ENCODE results near the gene CDH2.

The CDH2 gene

GRCh38 chr18:28088477-28088876 is 88.5 kb downstream of the CDH2 start:
- Mint-ChIP-seq H3K27me3 (ENCODE audit: low read depth) (no peaks in the 10 kb centered on the region), H3K9me3 (no peaks in the 10 kb centered on the region), H3K36me3 (ENCODE audit: low read depth) (no peaks in the 10 kb centered on the region), H3K4me1 (peaks cover 30% of the 10 kb centered on the region), H3K27ac (peak overlapping the region; percentile 30 to 57 (median 40)), H3K4me3 (no peak overlapping the region)
- TF ChIP-seq CTCF (IDR thresholded peaks at IDR 0.05; ENCODE audit: unreplicated experiment in 3 of 3): no peak

GRCh38 chr18:28086670-28087552 is 90.0 kb downstream of the CDH2 start:
- H3K27me3 Mint-ChIP-seq (ENCODE audit: low read depth): no peaks in the 10 kb centered on the region
- H3K4me1 Mint-ChIP-seq: peaks cover 30% of the 10 kb centered on the region
- H3K9me3 Mint-ChIP-seq: no peaks in the 10 kb centered on the region
- H3K36me3 Mint-ChIP-seq (ENCODE audit: low read depth): no peaks in the 10 kb centered on the region
- H3K4me3 Mint-ChIP-seq: no peak overlapping the region
- no peak for TF ChIP-seq CTCF (IDR thresholded peaks at IDR 0.05; ENCODE audit: unreplicated experiment in 3 of 3)
- H3K27ac Mint-ChIP-seq: peak overlapping the region; percentile 29 to 80 (median 30)

GRCh38 chr18:28081516-28081915 is 95.4 kb downstream of the CDH2 start:
- Mint-ChIP-seq H3K27me3 (ENCODE audit: low read depth) (no peaks in the 10 kb centered on the region), H3K4me3 (no peak overlapping the region), H3K36me3 (ENCODE audit: low read depth) (no peaks in the 10 kb centered on the region), H3K9me3 (no peaks in the 10 kb centered on the region), H3K4me1 (peaks cover 25% of the 10 kb centered on the region), H3K27ac (no peak overlapping the region)
- no peak for TF ChIP-seq CTCF (IDR thresholded peaks at IDR 0.05; ENCODE audit: unreplicated experiment in 3 of 3)

- no peaks in the 10 kb centered on the region for H3K27me3 Mint-ChIP-seq (ENCODE audit: low read depth)
- H3K4me1 Mint-ChIP-seq: peaks cover 25% of the 10 kb centered on the region
- H3K36me3 Mint-ChIP-seq (ENCODE audit: low read depth): no peaks in the 10 kb centered on the region
- H3K4me3 Mint-ChIP-seq: no peak overlapping the region
- no peaks in the 10 kb centered on the region for H3K9me3 Mint-ChIP-seq
- TF ChIP-seq CTCF (IDR thresholded peaks at IDR 0.05; ENCODE audit: unreplicated experiment in 3 of 3): no peak
- H3K27ac Mint-ChIP-seq: peak overlapping the region in 2 of 3 experiments; percentile 35 to 70
Observed at GRCh38 chr18:28080876-28081300, 96.0 kb downstream of the CDH2 start.

- Mint-ChIP-seq H3K36me3 (ENCODE audit: low read depth) (no peaks in the 10 kb centered on the region), H3K4me1 (peaks cover 23% of the 10 kb centered on the region), H3K4me3 (no peak overlapping the region), H3K27me3 (ENCODE audit: low read depth) (no peaks in the 10 kb centered on the region), H3K9me3 (no peaks in the 10 kb centered on the region), H3K27ac (peak overlapping the region in 2 of 3 experiments; percentile 60 to 72)
- no peak for TF ChIP-seq CTCF (IDR thresholded peaks at IDR 0.05; ENCODE audit: unreplicated experiment in 3 of 3)
Observed at GRCh38 chr18:28079883-28080282, 97.0 kb downstream of the CDH2 start.

- TF ChIP-seq CTCF (IDR thresholded peaks at IDR 0.05; ENCODE audit: unreplicated experiment in 3 of 3): no peak
- Mint-ChIP-seq H3K27me3 (ENCODE audit: low read depth) (no peaks in the 10 kb centered on the region), H3K4me1 (peaks cover 20% of the 10 kb centered on the region), H3K27ac (peak overlapping the region; percentile 10 to 37 (median 11)), H3K4me3 (no peak overlapping the region), H3K9me3 (no peaks in the 10 kb centered on the region), H3K36me3 (ENCODE audit: low read depth) (no peaks in the 10 kb centered on the region)
Observed at GRCh38 chr18:28078849-28079248, 98.1 kb downstream of the CDH2 start.
